HG02610 (cell line): ENCODE data around the gene SSH2.

ENCODE experiments used
- ATAC-seq: cut with Tn5 transposase; IDR thresholded peaks from one replicate; pipeline ENCODE4 v1.9.1; 2021; ENCODE audit warnings: mild to moderate bottlenecking, moderate library complexity; ENCODE audit not compliant: unreplicated experiment

Gene SSH2

DNA sequence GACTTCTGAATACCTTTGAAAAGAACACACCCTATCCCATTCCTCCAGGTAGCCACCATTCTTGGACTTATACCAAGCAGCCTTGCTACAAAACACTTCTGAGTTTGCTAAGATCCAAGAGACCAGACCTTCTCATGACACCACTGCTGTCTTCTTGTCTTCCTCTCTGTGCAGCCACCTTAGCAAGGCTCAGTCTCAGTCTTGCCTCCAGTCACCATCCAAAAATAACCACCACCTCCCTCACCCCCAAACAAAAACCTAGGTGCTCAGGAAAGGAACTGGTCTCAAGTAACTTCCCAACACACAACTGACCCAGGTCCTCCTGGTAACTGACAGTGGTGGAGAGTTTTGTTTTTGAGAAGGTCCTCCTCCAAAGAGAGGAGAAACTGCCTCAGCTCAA lies 216.4 kb downstream of the SSH2 start:
- no peak for ATAC-seq

DNA sequence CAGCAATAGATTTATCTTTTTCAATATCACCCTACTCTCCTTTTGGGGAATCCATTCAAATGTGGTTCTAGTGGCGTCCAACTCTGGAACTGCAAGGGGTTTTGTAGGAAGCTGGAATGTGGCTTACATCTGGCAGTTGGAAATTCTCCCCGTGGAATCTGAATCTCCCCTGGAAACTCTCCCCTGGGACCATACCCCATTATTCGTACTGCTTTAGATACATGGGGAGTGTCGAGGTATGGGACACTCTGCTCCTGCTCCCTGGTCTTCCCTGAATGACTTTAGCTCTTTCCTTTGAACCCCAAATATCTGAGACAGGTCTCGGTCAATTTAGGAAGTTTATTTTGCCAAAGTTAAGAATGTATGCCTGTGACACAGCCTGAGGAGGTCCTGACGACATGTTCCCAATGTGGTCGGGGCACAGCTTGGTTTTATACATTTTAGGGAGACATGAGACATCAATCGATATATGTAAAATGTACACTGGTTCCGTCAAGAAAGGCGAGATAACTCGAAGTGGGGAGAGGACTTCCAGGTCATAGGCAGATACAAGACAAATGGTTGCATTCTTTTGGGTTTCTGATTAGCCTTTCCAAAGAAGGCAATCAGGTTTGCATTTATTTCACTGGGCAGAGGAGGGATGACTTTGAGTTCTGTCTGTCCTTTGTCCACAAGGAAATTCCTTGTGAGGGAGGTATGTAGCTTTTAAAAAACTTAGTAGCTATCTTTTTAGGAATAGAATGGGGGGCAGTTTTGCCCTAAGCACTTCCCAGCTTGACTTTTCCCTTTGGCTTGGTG lies 218.2 kb downstream of the SSH2 start:
- ATAC-seq = no peak

DNA sequence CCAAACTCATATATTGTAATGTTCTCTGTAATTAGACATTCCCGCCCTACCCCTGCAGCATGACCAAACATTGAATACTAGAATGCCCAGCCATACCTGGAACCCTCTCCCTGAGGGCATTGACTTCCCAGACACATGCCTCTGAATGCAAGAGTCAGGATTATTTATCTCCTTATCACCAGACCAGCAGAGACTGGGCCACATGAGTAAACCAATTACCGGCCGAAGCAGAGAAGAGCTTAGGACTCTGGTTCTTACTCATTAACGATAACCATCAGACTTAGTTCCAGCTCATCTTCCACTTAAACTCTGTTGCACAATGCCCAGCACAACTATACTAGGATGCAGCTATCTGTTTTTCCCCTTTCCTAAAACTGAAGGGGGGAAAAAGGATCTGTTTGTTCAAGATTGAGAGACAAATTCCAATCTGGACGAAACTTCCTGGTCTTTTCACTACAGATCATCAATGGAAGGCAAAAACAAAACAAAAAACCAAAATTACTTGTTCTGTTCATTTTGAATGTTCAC lies 219.1 kb downstream of the SSH2 start:
- no peak for ATAC-seq

DNA sequence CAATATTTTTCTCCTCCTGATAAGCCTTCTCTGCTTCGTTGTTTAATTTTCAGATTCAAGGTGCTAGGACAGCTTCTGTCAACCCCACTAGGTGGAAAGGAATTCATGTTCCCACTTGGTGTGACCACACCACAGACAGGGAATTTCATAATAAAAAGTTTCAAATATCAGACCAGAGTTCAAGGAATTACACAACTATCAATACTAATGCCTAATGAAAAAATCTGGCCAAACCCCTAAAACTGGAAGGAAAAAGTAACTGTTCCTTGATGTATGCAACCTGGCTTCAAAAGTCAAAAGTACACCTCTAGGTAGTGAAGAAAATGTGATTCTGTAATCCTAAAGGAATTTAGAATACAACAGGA lies 219.5 kb downstream of the SSH2 start:
- no peak for ATAC-seq

DNA sequence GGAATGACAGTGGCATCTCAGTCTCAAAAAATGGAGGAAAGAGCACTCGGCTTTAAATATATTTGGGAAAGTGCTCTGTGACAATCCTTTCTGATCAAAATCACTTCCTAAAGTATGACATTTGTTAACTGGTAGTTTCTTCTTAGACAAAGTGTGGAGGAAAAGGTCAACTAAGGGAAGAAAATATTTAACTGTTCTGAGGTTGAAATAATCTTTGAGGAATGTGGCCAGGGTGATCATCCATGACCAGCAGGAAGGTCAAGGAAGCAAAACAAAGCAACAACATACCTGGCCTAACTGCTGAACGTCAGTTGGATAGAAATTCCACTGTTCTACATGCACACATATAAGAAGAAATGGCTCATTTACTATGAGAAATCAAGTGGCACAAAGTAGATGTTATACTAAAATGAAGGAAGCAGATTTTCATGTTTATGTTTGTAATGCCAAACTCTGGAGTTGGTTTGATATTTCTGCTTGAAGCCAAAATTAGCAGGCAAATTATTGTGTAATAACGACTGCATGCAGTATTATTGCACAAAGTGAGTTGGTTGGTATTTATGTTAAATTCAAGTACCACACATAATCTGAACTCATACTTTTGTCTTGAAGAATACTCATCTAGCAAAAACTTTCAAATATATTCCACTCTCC lies 220.0 kb downstream of the SSH2 start:
- ATAC-seq = no peak

DNA sequence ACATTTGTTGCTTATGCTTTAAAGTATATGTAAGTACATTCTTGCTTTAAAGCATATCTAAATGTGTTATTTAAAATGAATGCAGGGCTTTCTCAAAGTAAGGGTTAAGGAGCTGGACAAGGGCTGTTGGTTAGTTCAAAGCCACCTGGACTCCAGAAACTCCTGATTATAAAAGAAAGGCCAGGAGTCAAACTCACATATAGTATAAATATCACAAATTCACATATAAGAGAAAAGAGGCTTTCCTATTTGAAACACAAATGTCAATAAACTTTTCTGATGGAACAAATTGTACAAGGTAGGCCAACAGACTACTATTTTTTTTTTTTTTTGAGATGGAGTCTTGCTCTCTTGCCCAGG lies 222.8 kb downstream of the SSH2 start:
- no peak for ATAC-seq

DNA sequence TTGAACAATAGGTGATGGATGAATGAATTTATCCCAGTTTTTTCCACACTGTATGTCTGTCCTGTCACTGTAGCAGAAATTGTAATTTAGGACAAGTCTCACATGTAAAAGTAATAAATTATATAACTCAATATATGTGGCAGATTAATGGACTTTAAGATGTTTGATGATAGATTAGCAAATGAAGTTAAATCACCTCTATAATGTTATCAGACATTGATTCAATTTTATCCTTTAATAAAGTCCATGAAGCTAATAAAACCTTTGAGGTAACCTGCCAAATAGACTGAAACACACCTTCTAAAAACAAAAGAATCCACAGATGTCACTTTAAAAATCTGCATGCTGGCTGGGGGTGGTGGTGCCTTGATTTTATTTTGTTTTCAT lies 224.0 kb downstream of the SSH2 start:
- ATAC-seq = no peak

DNA sequence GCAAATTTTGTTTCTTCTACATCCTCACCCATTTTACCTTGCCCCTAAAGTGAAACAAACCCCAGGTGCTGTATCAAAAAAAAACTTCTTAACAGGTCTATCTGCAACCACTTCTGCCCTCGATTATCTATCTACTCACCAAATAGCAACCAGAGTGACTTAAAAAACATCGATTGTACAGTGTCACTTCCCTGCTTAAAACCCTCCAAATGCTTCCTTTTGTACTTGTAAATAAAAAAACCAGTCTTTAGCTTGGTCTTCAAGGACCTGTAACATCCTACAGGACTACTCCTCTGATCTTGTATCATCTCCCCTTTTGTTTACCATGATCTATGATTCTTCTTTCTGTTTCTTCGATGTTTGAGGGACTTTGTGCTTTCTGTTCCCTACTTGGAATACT lies 224.6 kb downstream of the SSH2 start:
- ATAC-seq = no peak

DNA sequence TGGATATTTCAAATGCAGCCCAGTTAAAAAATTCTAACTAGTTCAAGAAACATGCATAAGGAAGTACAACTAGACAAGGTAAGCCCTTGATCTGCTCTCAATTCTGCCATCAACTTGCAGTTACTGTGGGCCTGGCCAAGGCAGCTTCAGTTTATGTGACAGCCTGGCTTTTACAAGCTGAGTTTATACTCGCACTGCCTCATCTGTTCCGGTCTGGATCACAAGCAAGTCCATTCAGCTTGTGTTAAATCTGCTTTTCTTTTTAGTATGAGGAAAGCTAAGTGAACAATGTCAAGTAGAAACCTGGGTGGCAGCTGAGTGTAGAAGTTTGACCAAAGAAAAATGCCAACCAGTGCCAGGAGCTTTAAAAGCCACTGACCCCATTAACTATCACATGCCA lies 230.7 kb downstream of the SSH2 start:
- ATAC-seq = no peak

DNA sequence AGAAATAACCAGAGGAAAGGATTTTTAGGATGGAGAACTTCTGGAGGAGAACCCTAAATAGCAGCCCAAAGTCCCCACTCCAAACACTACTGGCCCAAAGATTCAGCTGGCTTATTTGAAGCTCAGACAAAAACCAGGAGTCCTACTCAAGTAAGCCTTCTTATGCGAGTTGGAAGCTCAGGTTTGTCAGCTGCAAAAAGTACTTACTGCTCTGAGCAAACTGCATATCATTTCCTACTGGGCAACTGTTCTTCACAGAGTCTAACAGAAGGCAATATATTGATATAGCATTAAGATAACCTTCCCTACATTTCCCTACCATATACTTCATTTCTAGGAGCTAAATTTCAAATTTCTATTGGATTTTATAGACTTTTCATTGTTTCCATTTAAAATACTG lies 231.2 kb downstream of the SSH2 start:
- ATAC-seq = no peak

DNA sequence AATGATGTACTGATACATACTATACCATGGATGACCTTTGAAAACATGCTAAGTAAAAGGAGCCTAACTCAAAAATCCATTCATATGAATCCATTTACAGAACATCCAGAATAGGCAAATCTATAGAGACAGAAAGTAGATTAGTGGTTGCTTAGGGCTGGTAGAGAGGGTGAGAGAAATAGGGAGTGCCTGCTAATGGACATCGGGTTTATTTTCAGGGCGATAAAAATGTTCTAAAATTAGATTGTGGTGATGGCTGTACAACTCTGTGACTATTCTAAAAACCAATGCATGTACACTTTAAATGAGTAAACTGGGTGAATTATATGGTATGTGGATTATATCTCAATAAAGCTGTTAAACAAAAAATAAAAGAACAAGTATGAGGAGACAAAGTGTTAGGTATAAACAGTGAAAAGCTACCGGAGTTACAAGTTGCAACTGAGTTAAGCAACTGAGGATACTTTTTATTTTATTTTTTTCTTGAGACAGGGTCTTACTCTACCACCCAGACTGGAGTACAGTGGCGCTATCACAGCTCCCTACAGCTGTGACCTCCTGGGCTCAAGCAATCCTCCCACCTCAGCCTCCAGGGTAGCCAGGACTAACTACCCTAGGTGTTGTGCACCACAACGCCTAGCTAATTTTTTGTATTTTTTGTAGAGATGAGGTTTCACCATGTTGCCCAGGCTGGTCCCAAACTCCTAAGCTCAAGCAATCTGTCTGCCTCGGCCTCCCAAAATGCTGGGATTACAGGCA lies 231.8 kb downstream of the SSH2 start:
- no peak for ATAC-seq

DNA sequence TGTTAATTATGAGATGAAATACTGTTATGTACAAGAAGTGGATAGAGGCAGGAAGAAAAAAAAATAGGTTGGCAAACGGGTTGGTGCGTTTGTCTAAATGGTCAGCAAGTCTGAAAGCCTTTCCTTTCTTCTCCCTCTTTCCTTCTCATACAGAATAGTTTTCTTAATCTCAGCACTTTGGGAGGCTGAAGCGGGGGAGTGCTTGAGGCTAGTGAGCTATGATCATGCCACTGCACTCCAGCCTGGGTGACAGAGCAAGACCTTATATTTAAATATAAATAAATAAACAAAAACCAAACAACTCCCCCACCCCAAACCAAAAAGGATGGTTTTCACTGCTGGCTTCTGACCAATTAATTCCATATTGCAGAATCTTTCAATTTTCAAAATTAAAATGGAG lies 232.7 kb downstream of the SSH2 start:
- ATAC-seq = no peak

DNA sequence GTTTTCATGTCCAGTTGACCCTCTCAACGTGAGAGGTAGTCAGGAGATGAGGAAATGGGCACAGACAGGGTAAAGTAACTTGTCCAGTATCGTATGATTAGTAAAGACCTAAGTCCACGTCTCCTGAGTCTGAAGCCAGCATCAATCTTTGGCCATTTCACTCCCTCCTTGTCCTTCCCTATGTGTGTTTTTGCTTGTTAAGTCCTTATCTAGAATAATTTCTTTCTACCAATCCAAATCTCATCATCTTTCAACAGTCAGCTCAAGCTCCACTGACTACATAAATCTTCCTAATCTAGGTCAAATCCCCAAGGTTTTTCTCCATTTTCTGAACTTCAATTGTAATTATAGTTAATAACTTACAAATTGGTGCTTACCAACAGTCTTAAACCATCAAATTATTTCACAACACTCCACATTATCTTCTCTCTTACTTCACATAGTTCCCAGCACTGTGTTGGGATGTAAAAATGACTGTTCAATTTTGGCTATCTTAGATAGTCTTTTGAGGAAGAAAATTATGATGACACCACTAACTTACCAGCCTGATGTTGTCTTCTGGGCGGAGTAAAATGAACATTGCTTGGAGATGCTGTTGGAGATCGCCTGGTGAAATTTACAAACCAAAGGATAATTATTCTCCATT lies 235.0 kb downstream of the SSH2 start:
- ATAC-seq = no peak

DNA sequence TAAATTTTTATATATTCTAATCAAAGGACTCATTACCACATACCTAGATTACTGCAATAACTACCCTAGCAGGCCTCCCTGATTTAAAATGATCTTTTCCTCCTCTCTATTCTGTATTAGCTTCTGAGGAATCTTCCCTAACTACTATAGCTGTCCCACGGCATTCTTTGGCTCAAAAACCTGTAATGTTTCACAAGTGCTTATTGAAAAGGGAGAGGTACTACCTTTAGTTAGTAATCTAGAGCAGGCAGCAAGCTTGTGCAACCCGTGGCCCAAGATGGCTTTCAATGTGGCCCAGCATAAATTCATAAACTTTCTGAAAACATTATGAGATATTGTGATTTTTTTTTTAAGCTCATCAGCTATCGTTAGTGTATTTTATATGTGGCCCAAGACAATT lies 236.3 kb downstream of the SSH2 start:
- no peak for ATAC-seq

DNA sequence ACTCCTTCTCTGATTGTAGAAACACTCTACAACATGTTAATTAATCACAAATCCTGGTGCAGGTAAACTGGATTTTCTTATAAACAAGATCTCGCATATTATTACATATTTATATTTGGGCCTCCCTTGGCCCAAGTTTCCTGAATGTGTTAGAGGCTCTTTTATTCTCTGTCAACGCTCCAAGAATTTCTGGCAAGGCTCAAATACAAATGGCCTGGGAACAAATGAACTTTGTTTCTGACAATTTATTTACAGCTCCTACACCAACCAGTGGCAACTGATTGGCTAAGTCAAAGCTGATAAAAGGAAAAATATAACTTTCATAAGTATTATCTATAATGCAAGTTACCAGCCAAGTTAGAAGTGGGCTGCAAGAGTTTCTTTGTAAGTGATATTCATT lies 242.4 kb downstream of the SSH2 start:
- no peak for ATAC-seq

DNA sequence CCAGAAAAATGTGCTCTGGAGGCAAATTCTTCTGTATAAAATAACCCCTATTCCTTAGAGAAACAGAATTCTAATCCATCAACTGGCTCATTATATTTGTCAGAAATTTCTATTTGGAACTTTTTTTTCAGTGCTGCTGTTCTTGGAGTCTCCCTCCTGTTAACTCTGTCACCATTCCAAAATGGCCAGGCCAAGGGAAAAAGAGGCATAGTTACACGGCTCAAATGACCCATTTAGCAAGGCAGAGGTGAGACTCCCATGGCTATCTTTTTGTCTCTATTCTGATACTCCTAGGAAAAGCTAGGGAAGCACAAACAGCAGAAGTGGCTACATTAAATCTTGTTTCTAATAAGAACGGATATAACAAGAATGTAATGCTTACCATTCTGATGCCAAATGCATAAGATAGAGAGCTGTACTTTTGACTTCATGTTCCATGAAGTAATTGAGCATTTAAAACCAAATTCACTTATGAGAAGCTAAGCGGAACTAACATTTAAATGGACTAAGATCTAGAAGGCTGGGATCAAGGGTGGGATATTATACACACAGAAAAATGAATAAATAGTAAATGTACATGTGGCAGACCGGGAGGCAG lies 242.9 kb downstream of the SSH2 start:
- no peak for ATAC-seq

DNA sequence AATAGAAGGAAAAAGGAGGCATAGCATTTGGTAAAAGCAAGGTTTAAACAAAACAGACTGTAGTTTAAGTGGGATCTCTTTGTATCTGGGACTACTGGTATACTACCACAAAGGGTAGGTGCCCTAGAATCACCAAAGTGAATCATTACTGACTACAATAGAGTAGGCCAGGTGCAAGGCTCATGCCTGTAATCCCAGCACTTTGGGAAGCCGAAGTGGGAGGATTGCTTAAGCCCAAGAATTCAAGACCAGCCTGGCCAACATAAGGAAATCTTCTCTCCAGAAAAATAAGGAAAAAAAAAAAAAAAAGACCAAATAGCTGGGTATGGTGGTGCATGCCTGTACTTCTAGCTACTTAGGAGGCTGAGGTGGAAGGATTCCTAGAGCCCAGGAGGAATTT lies 246.5 kb downstream of the SSH2 start:
- no peak for ATAC-seq

DNA sequence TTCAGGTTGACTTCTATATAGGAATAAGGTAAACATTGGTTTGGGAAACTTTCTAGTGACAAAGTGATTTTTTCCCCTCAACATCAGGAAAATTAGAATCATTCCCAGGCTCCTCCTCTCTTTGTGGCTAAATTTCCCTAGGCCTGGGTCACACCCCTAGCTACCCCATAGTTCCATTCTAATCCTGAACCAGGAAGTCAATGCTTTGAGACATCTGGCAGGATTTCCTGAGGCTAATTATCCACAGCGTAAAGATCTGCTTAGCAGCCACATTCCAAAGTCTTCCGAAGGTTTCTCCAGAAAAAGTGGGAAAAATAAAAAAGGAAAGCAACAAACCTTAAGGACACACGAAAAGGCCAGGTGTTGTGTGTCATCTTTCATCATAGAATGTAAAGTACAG lies 247.0 kb downstream of the SSH2 start:
- ATAC-seq = no peak

DNA sequence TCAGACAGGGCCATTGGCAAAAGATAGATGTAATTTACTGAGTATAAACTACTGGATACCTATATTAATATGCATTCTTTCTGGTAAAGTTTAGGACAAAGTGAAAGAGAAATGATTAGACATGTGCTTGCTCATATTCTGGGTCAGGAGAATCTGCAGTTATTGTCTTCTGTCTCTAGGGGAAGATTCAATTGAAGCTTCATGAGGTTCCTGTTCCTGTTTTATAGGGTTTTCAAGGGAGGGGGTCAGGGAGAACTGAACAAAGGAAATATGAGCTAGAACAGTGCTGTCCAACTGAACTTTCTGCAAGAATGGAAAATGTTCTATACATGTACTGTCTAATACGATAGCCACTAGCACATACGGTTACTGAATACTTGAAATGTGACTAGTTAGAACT lies 248.0 kb downstream of the SSH2 start:
- no peak for ATAC-seq

DNA sequence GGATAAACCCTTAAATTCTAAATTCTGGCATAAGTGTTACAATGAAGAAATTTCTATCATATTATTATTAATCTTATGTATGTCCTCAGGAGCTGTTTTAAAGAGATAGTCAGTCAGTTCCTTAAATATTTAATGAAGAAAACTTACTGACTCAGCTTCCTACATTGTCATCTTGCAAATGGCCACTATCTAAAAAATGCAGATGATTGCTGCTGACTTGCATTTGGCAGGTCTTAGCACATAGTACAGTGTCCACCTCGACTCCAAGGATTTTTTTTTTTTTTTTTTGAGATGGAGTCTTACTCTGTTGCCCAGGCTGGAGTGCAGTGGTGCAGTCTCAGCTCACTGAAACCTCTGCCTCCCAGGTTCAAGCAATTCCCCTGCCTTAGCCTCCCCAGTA lies 252.2 kb downstream of the SSH2 start:
- no peak for ATAC-seq

DNA sequence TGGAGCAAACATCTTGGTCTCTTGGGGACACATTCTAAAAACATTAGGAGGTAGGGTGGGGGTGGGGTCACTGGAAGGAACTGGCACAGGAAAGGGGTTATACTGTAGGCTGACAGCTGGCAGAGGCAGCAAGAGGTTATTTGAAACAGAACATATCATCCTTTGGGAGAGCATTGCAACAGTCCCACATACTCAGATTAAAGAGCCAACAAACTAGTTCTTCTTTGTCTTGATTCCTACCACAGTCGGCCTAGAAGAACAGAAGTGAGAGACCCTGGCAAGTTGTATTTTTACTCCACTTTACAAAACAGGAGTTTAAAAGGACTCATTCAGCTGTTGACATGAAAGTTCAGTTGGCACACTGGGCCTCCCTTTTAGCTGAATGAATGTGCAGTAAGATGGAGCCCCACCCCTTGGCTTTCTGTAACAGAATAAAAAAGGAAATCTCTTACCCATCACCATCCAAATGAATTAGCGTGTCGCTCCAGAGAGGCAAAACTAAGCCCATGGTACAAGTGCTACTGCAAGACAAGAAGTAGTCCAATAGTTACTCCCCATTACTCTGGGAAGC lies 252.7 kb downstream of the SSH2 start:
- no peak for ATAC-seq
